Measurements from ENCODE around the gene RNF208.

The RNF208 gene

DNA sequence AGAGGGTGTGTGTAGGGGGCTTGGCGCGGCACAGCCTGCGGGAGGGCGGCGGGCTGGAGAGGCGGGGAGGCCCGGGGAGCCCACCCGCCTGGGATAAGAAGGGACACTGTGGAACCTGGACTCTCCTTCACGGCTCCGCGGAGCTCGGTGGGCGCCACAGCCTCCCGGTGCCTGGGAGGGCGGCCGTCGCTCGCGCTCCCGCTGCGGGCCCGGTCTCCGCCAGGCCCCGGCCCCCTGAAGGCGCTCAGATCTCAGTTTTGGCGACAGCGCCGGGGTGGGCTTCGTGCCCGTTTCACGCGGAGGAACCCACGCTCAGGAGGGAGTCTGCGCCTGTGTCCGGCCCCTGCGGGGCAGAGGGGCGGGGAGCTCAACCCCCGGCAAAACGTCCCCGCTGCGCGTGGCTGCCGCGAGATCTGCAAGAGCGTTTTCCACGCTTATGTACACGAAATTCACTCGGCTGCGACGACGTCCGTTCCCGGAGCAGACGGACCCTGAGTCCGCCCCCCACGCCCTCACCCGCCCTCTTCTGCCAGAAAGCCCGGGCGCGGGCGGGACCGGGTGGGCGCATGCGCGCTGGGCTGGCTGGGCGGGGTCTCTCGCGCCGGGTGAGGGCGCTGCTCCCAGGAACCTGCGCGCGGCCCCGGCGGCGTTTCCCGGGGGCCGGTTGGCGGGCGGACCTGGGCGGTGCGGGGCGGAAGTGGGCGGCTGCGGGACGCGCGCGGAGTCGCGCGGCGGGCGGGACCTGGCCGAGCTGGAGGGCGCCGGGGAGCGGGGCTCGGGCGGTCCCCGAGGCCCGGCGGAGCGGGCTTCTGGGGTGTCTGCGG, 32.8 kb upstream of the RNF208 start, which contains the start of gene NELFB:
Gene NELFB, plus strand, starts transcription at position 704 of the 824 bp plus-strand sequence.
- H3K4me3 ChIP-seq (ENCODE audit: low read length) = peak within 1 kb of the TSS; percentile 86
- peaks cover 48% of the 10 kb centered on the region for H3K4me1 ChIP-seq (ENCODE audit: control insufficient read depth, low read length)
- H3K9me2 ChIP-seq (replicated peaks; ENCODE audit: control insufficient read depth, low read length) = no peaks in the 10 kb centered on the region
- no peaks in the 10 kb centered on the region for H3K27me3 ChIP-seq (ENCODE audit: control insufficient read depth, low read length)
- no peaks in the 10 kb centered on the region for H3K9me3 ChIP-seq (ENCODE audit: control insufficient read depth, insufficient read depth, low read length)
- H3K27ac ChIP-seq (ENCODE audit: low read depth, low read length) = peak within 1 kb of the TSS; percentile 63
- TF ChIP-seq, protein P1, sequence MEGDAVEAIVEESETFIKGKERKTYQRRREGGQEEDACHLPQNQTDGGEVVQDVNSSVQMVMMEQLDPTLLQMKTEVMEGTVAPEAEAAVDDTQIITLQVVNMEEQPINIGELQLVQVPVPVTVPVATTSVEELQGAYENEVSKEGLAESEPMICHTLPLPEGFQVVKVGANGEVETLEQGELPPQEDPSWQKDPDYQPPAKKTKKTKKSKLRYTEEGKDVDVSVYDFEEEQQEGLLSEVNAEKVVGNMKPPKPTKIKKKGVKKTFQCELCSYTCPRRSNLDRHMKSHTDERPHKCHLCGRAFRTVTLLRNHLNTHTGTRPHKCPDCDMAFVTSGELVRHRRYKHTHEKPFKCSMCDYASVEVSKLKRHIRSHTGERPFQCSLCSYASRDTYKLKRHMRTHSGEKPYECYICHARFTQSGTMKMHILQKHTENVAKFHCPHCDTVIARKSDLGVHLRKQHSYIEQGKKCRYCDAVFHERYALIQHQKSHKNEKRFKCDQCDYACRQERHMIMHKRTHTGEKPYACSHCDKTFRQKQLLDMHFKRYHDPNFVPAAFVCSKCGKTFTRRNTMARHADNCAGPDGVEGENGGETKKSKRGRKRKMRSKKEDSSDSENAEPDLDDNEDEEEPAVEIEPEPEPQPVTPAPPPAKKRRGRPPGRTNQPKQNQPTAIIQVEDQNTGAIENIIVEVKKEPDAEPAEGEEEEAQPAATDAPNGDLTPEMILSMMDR (IDR thresholded peaks at IDR 0.05; ENCODE audit: low read depth, low read length, poor library complexity, severe bottlenecking) = no peak
- TF ChIP-seq EZH2phosphoT487 (IDR thresholded peaks at IDR 0.05; ENCODE audit: borderline replicate concordance, low read length) = no peak
- peaks cover 36% of the 10 kb centered on the region for H3K36me3 ChIP-seq (ENCODE audit: control insufficient read depth, low read length)
- H4K20me1 ChIP-seq (ENCODE audit: control insufficient read depth, insufficient read depth, low read depth, low read length) = no peaks in the 10 kb centered on the region
- H3F3A ChIP-seq (ENCODE audit: control insufficient read depth, insufficient read depth) = no peaks in the 10 kb centered on the region
- H3K4me2 ChIP-seq (ENCODE audit: low read length) = peak within 1 kb of the TSS; percentile 97
- H3K79me2 ChIP-seq (ENCODE audit: control insufficient read depth, low read length) = peaks cover 30% of the 10 kb centered on the region

DNA sequence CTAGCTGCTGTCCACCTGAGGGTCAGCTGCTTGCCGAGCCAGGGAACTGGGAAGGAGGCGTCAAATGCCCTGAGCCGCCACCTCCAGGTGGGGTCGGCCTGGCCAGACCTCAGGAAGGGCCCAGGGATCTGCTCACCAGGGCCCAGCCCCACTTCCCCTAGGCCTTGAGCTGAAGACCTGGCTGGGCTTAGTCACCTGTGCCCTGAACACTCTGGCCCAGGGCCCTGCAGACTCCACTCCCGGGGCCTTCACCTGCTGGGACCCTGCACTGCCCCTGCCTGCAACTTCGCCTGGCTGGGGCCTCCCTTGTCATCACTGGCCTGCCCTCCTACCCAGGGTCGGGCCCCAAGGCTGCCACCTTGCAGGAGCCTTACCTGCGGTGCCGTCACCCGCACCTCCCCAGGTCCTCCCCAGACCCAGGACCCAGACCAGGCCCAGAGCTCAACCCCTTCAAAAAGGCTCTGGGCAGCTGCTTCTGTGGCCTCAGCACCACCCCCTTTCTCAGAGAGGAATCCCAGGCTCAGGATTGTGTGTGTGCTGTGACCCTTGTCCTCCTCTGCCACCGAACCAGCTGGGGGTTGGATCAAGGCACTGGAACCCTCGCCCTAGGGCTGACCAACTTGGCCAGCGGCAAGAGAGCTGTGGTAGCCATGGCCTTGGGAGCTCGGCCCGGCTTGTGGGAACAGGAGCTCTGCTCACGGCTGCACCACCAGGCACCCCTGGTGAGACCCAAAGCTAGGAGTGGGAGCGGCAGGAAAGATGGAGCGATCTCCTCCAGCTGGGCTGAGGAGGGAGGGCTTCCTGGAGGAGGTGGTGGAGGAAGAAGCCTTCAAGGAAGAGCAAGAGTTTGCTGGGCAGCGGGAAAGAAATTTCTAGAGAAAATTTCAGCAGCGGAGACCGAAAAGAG, 31.9 kb upstream of the RNF208 start:
- no peaks in the 10 kb centered on the region for H4K20me1 ChIP-seq (ENCODE audit: control insufficient read depth, insufficient read depth, low read depth, low read length)
- H3K9me3 ChIP-seq (ENCODE audit: control insufficient read depth, insufficient read depth, low read length) = no peaks in the 10 kb centered on the region
- H3K79me2 ChIP-seq (ENCODE audit: control insufficient read depth, low read length) = peaks cover 26% of the 10 kb centered on the region
- no peak overlapping the region for H3K27ac ChIP-seq (ENCODE audit: low read depth, low read length)
- peaks cover 32% of the 10 kb centered on the region for H3K36me3 ChIP-seq (ENCODE audit: control insufficient read depth, low read length)
- H3K27me3 ChIP-seq (ENCODE audit: control insufficient read depth, low read length) = no peaks in the 10 kb centered on the region
- H3F3A ChIP-seq (ENCODE audit: control insufficient read depth, insufficient read depth) = no peaks in the 10 kb centered on the region
- peak overlapping the region; percentile 78 for H3K4me3 ChIP-seq (ENCODE audit: low read length)
- H3K4me2 ChIP-seq (ENCODE audit: low read length) = peak overlapping the region; percentile 97
- H3K9me2 ChIP-seq (replicated peaks; ENCODE audit: control insufficient read depth, low read length) = no peaks in the 10 kb centered on the region
- peaks cover 48% of the 10 kb centered on the region for H3K4me1 ChIP-seq (ENCODE audit: control insufficient read depth, low read length)
- TF ChIP-seq EZH2phosphoT487 (IDR thresholded peaks at IDR 0.05; ENCODE audit: borderline replicate concordance, low read length) = no peak
- TF ChIP-seq, protein P1 (IDR thresholded peaks at IDR 0.05; ENCODE audit: low read depth, low read length, poor library complexity, severe bottlenecking) = no peak

DNA sequence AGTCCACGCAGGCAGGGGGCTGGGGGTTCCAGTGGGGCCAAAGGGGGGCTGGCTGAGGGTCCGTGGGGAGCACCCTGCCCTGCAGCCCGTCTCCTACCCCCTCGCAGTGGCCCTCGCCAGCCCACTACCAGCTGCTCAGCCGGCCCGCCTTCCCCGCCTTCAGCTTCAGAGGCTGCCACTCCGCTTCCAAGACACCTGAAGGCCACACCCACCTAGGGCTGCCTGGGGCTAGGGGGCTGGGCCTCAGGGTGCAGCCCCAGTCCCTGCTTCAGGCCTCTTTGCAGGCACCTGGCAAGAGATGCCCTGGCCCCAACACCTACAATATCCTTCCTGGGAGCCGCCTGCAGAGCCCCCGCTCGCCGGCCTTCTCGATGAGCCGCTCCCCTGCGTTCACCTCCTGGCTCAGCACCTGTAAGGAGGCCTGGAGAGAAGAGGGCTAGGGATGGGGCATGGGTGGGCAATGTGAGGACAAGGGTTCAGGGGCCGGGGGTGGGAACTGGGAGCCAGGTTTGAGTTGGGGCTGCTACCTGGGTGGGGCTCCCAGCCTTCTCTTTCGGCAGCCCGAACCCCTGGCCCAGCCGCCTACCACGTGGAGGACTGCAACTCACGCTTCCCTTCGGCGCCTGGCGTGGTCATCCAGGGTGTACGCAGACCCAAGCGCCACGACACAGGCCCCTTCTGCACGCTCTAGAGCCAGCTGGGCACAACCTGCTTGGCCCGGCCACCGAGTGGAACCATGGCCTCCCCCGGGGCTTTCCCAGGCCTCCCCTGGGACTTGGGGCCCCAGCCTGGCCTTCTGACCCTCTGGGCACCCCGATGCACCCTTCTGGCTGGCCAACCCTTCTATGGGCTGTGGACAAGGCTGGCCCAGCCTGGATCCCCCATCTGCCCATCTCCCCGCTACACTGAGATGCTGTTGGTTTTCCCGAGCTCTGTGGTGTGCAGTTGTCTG, 30.8 kb upstream of the RNF208 start:
- Histone ChIP-seq H3K9me3 (ENCODE audit: control insufficient read depth, insufficient read depth, low read length) (no peaks in the 10 kb centered on the region), H3K27ac (ENCODE audit: low read depth, low read length) (no peak overlapping the region), H3K27me3 (ENCODE audit: control insufficient read depth, low read length) (no peaks in the 10 kb centered on the region), H3K79me2 (ENCODE audit: control insufficient read depth, low read length) (peaks cover 21% of the 10 kb centered on the region), H3K36me3 (ENCODE audit: control insufficient read depth, low read length) (peaks cover 21% of the 10 kb centered on the region), H3F3A (ENCODE audit: control insufficient read depth, insufficient read depth) (0 out of 2 replicates have a peak, but pooled peaks cover 3% of the 10 kb centered on the region), H3K9me2 (replicated peaks; ENCODE audit: control insufficient read depth, low read length) (no peaks in the 10 kb centered on the region), H4K20me1 (ENCODE audit: control insufficient read depth, insufficient read depth, low read depth, low read length) (no peaks in the 10 kb centered on the region), H3K4me1 (ENCODE audit: control insufficient read depth, low read length) (peaks cover 44% of the 10 kb centered on the region), H3K4me2 (ENCODE audit: low read length) (peak overlapping the region; percentile 2; the same call in 1 of the 2 replicates), H3K4me3 (ENCODE audit: low read length) (no peak overlapping the region)
- no peak for TF ChIP-seq EZH2phosphoT487 (IDR thresholded peaks at IDR 0.05; ENCODE audit: borderline replicate concordance, low read length)
- TF ChIP-seq, protein P1 (IDR thresholded peaks at IDR 0.05; ENCODE audit: low read depth, low read length, poor library complexity, severe bottlenecking) = no peak

All from DOHH2 (cell line).